Hippocampal formation (tissue), 2 donors: ENCODE data around the gene ATP5F1A.

Source experiments
- DNase-seq, 2 donors: peaks; one replicate each; lab custom pipeline; 2025; lab: John Stamatoyannopoulos, UW

ATP5F1A gene

GRCh38 chr18:46073474-46074331, 24.4 kb downstream of the ATP5F1A start:
- DNase-seq = peak in 1 of 2 donors; percentile 71

- no peak for DNase-seq
Measured at GRCh38 chr18:46072959-46073358, 25.1 kb downstream of the ATP5F1A start.

- DNase-seq = no peak
Measured at GRCh38 chr18:46072376-46072867, 25.7 kb downstream of the ATP5F1A start.

DNA sequence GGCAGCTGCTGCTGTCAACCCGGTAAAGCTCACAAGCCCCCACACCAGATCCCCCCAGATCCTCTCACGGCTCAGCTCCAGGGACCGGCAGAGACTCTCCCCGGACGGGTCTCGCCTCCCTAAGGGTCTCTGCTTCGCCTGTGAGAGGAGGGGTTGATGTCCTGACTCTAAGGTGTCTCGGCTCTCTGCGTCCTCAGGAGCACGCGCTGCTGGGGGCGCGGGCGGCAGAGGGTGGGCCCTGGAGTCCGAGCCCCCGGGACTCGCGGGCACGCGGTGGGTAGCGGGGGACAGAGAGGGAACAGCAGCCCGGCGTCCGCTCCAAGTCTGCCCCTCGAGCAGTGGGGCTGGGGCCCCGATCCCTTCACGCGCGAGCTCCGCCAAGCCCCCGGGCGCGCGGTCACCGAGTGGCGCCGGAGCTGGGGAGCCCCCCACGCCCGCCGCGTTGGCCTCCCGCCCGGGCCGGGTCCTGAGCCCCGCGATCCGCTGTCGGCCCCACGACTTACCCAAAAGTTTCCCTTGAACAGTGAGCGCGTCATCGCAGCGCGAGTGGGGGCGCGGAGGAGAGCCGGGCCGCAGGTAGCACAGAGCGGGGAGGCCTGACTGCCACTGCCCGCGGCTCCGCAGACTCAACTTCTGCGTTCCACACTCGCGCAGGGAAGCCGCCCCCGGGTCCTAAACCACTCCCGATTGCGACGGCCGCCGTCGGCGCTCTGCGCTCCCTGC, 26.3 kb downstream of the ATP5F1A start, which contains the start of gene PSTPIP2:
Gene PSTPIP2, minus strand, starts transcription at position 608 of the 723 bp plus-strand sequence. Its CDS starts 72 bp downstream, at position 536.
- DNase-seq = no peak

- DNase-seq = no peak
Measured at GRCh38 chr18:46070815-46071652, 27.1 kb downstream of the ATP5F1A start.

DNA sequence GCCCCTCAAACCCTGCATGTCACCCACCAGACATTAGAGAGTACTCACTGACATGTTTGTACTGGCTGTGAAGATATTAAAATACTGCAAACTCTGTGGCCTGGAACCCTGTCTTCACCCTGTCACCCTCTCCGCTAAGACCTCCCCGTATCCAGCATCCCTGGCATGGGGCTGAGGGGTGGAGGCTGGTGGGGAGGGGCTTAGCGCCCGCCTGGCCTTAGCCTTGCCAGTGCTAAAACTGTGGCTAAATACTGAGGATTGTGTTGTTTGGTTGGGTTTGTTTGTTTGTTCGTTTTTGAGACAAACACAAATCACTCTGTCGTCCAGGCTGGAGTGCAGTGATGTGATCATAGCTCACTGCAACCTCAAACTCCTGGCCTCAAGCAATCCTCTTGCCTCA, 27.9 kb downstream of the ATP5F1A start:
- no peak for DNase-seq

GRCh38 chr18:46069524-46069923, 28.6 kb downstream of the ATP5F1A start:
- no peak for DNase-seq

DNA sequence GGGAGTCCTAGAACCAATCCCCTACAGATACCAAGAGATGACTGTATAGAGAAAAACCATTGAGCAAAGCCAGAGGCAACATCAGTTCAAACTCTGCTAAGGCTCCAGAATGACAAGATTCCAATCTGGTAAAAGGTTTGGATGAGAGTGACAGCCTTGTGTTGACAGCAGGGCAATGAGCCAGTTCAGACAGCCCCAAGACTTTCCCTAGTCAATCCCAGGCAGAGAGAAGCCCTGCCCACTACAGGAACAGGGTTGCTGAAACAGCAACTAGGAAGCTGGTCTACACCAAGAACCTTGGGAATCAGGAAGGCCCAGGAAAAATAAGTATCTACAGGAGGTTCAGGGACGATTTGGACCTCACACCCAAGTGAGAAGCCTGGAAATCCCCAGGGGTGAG, 29.3 kb downstream of the ATP5F1A start:
- DNase-seq = no peak

DNA sequence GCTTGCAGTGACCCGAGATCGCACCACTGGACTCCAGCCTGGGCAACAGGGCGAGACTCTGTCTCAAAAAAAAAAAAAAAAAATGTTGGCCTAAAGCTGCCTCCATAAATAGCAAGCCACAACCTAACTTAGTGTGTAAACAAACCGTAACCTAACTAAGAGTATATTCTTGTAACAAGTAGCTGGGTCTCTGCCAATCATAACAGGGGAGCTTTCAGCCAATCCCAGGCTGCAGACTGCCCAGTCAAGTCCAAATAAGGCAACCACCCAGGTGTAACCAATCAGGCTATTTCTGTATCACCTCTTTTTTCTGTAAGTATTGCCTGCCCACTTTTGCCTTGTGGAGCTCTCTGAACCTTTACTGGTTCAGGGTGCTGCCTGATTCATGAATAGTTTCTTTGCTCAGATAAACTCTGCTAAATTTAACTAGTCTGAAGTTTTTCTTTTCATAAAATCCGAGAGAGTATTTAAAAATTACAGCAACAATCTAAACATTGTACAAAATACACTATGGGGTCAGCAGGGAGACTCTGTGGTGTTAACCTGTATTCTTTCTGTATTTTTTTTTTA, 30.6 kb downstream of the ATP5F1A start:
- DNase-seq = no peak

DNA sequence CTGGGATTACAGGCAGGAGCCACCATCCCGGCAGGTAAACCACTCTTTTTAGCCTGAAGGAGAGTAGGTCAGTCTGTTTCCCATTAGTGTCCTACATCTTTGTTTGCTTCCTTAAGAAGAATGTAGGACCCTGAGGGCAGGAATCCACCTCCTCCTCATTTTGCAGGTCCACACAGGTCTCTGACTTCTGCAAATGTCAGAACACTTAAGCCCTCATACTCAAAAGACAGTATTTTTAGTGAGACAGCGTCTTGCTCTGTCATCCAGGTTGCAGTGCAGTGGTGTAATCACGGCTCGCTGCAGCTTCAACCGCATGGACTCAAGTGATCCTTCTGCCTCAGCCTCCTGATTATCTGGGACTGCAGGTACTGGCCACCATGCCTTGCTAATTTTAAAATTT, 35.3 kb downstream of the ATP5F1A start:
- DNase-seq = no peak

DNA sequence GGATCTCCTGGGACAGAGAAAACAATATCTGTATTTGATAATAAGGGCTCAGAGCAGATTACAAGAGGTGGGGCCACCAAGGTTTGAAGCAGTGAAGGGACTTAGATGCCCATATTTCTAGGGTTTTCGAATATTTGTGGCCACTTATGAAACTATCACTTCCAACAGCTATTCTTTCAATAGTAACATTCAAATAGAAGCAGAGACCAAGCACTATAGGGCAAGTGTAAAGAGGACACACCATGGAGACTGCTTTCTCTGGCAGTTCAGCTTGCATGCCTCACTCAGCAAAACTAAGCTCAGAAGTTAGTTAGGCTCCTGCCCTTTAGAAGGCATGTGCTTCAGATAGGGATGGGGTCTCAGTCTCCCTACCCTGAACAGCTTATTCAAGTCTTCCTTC, 36.3 kb downstream of the ATP5F1A start:
- no peak for DNase-seq

DNA sequence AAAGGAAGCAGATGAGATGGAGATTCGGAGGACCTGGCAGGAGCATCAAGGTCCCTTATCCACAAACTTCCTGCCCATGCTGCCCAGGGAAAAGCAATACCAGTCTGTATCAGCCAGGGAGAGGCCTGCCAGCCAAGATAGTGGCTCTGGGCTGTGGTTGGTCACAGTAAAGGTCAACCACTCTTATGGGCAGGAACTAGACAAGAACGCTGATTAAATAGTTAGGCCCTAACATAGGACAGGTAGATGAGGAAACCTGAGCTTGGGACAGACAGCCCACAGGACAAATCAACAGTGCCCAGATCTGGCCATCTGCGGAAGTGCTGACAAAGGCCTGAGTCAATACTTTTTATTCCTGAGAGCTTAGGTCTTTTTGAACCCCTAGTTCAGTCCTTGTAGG, 36.7 kb downstream of the ATP5F1A start:
- no peak for DNase-seq

GRCh38 chr18:46060359-46060841, 37.7 kb downstream of the ATP5F1A start:
- no peak for DNase-seq

GRCh38 chr18:46055838-46056230, 42.3 kb downstream of the ATP5F1A start:
- no peak for DNase-seq

GRCh38 chr18:46054956-46055837, 42.9 kb downstream of the ATP5F1A start:
- no peak for DNase-seq

DNA sequence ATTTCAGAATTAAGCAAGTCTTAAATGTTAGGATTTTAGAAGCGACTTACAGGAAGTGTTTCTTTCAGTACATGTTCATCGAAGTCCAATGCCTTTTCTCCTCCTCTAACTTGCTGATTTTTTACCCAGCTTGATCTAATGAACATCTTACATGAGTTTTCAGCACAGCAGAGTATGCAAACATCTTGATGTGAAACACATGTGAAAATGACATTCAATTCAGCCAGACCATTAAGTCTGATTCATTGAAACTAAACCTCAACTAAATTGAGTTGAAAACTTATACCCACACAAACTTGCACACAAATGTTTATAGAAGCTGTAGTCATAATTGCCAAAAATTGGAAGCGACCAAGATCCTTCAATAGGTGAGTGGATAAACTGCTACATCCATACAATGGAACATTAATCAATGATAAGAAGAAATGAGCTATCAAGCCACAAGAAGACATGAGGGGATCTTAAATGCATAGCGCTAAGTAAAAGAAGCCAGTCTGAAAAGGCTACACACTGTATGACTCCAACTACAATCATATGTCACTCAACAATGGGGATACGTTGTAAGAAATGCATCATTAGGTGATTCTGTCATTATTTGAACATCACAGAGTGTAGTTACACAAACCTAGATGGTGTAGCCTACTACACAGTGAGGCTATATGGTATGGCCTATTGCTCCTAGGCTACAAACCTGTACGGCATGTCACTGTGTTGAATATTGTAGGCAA, 44.6 kb downstream of the ATP5F1A start:
- DNase-seq = no peak

DNA sequence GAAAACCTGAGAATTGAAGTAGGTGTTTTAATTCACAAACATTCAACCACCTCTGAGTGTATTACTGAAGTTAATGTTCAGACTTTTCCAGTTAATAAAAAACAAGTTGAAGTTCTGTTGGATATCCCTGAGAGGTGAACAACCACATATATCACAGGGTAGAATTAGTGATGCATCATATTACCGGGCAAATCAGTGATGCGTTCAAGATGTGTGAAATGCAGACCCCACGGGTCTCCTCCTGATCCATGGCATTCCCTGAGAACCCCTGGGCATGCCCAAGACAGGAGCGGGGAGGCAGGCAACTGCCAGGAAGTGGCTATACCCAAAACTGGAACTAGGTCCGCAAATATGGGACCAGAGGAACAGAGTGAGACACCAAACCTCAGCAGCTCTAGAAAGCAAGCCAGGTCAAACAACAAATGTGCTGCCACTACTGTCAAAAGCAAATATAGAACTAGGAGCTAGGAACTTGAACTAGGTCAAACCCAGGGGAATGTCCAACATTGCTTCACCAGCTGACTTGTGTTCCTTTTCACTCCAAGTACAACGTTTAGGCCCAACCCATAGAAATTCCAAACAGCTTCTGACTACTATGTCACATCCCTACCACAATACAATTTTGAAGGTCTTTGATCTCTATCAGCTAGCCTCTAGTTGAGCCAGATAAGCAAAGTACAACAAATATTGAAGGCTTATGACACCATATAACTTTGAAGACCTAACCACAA, 46.2 kb downstream of the ATP5F1A start:
- no peak for DNase-seq

GRCh38 chr18:46050268-46050667, 47.8 kb downstream of the ATP5F1A start:
- DNase-seq = no peak

DNA sequence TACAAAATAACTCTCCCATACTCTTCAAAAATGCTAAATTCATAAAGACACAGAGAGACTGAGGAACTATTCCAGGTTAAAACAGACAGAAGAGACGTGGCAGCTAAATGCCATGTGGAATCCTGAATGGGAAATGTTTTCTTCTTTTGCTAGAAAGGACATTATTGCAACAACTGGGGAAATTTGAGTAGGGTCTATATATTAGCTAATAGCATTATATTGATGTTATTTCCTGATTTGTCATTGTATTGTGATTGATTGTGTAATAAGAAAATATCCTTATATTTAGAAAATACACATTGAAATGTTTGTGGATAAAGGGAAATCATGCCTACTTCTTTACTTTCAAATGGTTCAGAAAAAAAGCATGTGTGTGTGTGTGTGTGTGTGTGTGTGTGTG, 49.5 kb downstream of the ATP5F1A start:
- no peak for DNase-seq
